Esophagus squamous epithelium (tissue), 4 donors: ENCODE data around the gene EVPLL.

Source experiments
- CTCF ChIP-seq, 6 experiments: fragments of 450-650 bp in 4 of 6; fragments of 200-600 bp in 2 of 6; sonication (generic) in 2 of 6; IDR thresholded peaks; one replicate each; pipeline ENCODE4 v1.5.1; 2016 to 2019; ENCODE audit warnings: antibody characterized with exemption in 6 of 6, mild to moderate bottlenecking in 4 of 6, moderate library complexity in 4 of 6
- POLR2A ChIP-seq, 4 donors: fragments of 450-650 bp; IDR thresholded peaks; one replicate each; pipeline ENCODE4 v1.6.1; 2017; ENCODE audit warnings: antibody characterized with exemption in 4 of 4, mild to moderate bottlenecking in 4 of 4, moderate library complexity in 3 of 4

DNA sequence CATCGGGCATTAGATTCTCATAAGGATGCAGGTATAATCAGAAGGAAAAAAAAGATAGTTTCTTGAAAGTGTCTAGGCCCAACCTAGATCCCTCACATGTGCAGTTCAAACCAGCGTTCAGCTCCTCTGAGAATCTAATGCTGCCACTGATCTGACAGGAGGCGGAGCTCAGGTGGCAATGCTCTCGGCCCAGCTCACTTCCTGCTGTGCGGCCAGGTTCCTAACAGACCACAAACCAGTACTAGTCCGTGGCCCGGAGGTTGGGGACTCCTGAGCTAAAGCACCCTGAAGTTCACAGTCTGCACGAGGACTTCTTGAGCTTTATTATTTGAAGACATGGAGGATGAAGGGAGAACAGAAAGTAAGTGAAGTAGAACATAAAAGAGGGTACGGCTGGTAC is 45.7 kb upstream of the EVPLL start:
- TF ChIP-seq CTCF (IDR thresholded peaks at IDR 0.05) (no peak), POLR2A (IDR thresholded peaks at IDR 0.05) (no peak)
